Measurements from ENCODE around the gene CNOT2. TPM values are rescaled to one million over a fixed set of nuclear protein-coding genes. Genes with fewer than 3 reads are reported as not detected.

The CNOT2 gene
- total and polyA plus RNA-seq, 2 experiments from 2014 or later = 110 to 152 TPM

DNA sequence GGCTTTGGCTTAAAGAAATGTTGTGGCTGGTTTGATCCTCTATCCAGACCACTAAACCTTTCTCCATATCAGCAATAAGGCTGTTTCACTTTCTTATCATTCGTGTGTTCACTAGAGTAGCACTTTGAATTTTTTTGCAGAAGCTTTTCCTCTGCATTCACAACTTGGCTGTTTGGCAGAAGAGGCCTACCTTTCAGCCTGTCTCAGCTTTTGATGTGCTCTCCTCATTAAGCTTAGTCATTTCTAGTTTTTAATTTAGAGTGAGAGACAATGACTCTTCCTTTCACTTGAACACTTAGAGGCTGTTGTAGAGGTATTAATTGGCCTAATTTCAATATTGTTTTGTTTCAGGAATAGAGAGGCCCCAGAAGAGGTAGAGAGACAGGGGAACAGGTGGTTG lies 136.6 kb downstream of the CNOT2 start:
- Mint-ChIP-seq H3K36me3 (ENCODE audit: low read depth) (peaks cover 48% of the 10 kb centered on the region), H3K4me3 (no peak overlapping the region), H3K9me3 (peaks cover 14% of the 10 kb centered on the region; the same call in 2 of the 3 replicates), H3K27me3 (ENCODE audit: insufficient read depth, low read depth, poor library complexity) (peaks cover 5% of the 10 kb centered on the region), H3K27ac (no peak overlapping the region), H3K4me1 (peaks cover 12% of the 10 kb centered on the region; the same call in 2 of the 3 replicates)
- Histone ChIP-seq H3K79me2 (replicated peaks; ENCODE audit: insufficient read depth) (peaks cover 6% of the 10 kb centered on the region), H2AFZ (no peak overlapping the region), H3K27me3 (ENCODE audit: insufficient read depth) (no peaks in the 10 kb centered on the region), H3K4me1 (ENCODE audit: insufficient read depth) (no peaks in the 10 kb centered on the region; the same call in 1 of the 2 replicates), H4K20me1 (replicated peaks; ENCODE audit: insufficient read depth) (no peaks in the 10 kb centered on the region; the same call in 1 of the 2 replicates), H3K9me2 (ENCODE audit: insufficient read depth) (no peaks in the 10 kb centered on the region), H3K4me2 (no peak overlapping the region), H3K27ac (ENCODE audit: low read depth) (no peak overlapping the region), H3K4me3 (no peak overlapping the region), H3K36me3 (ENCODE audit: insufficient read depth) (no peaks in the 10 kb centered on the region), H3F3A (replicated peaks; ENCODE audit: low read depth) (no peaks in the 10 kb centered on the region)
- DNase-seq (ENCODE audit: low spot score) (no peak), ATAC-seq (no peak)
- no peak for TF ChIP-seq STAT1 (IDR thresholded peaks at IDR 0.05; ENCODE audit: unreplicated experiment)
- no peak for TF ChIP-seq CREB1 (CRISPR knock-in tag; IDR thresholded peaks at IDR 0.05; ENCODE audit: low read depth)
- TF ChIP-seq ZNF114 (CRISPR knock-in tag; IDR thresholded peaks at IDR 0.05) = no peak
- no peak for TF ChIP-seq EZH2 (IDR thresholded peaks at IDR 0.05; ENCODE audit: low read depth, unreplicated experiment)
- TF ChIP-seq ZNF331 (CRISPR knock-in tag; IDR thresholded peaks at IDR 0.05; ENCODE audit: low read depth) = no peak
- TF ChIP-seq, protein P1, sequence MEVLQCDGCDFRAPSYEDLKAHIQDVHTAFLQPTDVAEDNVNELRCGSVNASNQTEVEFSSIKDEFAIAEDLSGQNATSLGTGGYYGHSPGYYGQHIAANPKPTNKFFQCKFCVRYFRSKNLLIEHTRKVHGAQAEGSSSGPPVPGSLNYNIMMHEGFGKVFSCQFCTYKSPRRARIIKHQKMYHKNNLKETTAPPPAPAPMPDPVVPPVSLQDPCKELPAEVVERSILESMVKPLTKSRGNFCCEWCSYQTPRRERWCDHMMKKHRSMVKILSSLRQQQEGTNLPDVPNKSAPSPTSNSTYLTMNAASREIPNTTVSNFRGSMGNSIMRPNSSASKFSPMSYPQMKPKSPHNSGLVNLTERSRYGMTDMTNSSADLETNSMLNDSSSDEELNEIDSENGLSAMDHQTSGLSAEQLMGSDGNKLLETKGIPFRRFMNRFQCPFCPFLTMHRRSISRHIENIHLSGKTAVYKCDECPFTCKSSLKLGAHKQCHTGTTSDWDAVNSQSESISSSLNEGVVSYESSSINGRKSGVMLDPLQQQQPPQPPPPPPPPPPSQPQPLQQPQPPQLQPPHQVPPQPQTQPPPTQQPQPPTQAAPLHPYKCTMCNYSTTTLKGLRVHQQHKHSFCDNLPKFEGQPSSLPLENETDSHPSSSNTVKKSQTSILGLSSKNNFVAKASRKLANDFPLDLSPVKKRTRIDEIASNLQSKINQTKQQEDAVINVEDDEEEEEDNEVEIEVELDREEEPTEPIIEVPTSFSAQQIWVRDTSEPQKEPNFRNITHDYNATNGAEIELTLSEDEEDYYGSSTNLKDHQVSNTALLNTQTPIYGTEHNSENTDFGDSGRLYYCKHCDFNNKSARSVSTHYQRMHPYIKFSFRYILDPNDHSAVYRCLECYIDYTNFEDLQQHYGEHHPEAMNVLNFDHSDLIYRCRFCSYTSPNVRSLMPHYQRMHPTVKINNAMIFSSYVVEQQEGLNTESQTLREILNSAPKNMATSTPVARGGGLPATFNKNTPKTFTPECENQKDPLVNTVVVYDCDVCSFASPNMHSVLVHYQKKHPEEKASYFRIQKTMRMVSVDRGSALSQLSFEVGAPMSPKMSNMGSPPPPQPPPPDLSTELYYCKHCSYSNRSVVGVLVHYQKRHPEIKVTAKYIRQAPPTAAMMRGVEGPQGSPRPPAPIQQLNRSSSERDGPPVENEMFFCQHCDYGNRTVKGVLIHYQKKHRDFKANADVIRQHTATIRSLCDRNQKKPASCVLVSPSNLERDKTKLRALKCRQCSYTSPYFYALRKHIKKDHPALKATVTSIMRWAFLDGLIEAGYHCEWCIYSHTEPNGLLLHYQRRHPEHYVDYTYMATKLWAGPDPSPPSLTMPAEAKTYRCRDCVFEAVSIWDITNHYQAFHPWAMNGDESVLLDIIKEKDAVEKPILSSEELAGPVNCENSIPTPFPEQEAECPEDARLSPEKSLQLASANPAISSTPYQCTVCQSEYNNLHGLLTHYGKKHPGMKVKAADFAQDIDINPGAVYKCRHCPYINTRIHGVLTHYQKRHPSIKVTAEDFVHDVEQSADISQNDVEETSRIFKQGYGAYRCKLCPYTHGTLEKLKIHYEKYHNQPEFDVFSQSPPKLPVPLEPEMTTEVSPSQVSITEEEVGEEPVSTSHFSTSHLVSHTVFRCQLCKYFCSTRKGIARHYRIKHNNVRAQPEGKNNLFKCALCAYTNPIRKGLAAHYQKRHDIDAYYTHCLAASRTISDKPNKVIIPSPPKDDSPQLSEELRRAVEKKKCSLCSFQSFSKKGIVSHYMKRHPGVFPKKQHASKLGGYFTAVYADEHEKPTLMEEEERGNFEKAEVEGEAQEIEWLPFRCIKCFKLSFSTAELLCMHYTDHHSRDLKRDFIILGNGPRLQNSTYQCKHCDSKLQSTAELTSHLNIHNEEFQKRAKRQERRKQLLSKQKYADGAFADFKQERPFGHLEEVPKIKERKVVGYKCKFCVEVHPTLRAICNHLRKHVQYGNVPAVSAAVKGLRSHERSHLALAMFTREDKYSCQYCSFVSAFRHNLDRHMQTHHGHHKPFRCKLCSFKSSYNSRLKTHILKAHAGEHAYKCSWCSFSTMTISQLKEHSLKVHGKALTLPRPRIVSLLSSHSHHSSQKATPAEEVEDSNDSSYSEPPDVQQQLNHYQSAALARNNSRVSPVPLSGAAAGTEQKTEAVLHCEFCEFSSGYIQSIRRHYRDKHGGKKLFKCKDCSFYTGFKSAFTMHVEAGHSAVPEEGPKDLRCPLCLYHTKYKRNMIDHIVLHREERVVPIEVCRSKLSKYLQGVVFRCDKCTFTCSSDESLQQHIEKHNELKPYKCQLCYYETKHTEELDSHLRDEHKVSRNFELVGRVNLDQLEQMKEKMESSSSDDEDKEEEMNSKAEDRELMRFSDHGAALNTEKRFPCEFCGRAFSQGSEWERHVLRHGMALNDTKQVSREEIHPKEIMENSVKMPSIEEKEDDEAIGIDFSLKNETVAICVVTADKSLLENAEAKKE (CRISPR knock-in tag; IDR thresholded peaks at IDR 0.05) = no peak
- TF ChIP-seq POLR2AphosphoS5 (IDR thresholded peaks at IDR 0.05; ENCODE audit: low read depth) = no peak
- TF ChIP-seq CTCF (conservative IDR thresholded peaks at IDR 0.05; ENCODE audit: low read depth in 2 of 2) = no peak
- TF ChIP-seq REST (IDR thresholded peaks at IDR 0.05; ENCODE audit: unreplicated experiment) = no peak
- TF ChIP-seq ETS1 (IDR thresholded peaks at IDR 0.05) = no peak
- no peak for TF ChIP-seq EZH2phosphoT487 (IDR thresholded peaks at IDR 0.05; ENCODE audit: unreplicated experiment)
- no peak for TF ChIP-seq JUNB (IDR thresholded peaks at IDR 0.05; ENCODE audit: unreplicated experiment)
- no peak for TF ChIP-seq NANOG (IDR thresholded peaks at IDR 0.05; ENCODE audit: borderline replicate concordance)
